ENCODE measurements around the gene EVI5. TPM values are rescaled to one million over a fixed set of nuclear protein-coding genes. Genes with fewer than 3 reads are reported as not detected.

The EVI5 gene
- polyA plus RNA-seq, 1 donor: 11.5 TPM

DNA sequence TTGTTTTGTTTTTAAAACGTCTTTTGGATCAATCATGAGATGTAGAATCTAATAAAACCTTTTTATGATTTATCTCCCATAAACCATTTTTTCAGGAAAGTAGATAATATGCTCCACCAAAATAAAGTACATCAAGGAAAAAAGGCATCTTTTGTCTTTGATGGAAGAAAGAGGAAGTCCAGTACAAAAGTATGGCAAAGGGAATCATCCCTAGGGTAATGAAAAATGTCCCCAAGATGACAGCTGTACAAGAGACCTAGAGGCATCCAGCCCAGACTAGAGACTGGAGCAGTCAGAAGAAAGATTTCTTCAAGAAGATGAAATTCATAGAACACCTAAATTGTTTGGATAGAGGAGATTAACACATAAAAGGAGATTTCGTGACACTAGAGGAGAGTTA, 265.9 kb downstream of the EVI5 start:
- no peak for DNase-seq (ENCODE audit: low read depth)

DNA sequence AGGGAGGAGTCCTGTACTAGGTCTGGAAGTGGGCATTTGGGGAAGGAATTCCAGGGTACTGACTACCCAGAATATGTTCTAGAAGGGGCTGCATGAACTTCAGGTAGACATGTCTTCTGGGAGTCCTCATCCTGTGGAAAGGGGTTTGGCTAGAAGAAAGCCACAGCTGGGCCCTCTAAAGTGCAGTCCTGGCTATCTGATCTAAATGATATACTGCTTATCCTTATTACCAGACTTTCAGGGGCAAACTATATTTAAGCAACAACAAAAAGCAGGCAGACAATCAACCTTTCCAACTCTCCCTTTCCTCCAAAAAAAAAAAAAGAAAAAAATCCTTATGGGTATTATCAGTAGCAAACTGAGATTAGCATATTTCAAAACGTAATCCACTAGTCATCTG, 268.3 kb downstream of the EVI5 start:
- DNase-seq (ENCODE audit: low read depth): no peak

DNA sequence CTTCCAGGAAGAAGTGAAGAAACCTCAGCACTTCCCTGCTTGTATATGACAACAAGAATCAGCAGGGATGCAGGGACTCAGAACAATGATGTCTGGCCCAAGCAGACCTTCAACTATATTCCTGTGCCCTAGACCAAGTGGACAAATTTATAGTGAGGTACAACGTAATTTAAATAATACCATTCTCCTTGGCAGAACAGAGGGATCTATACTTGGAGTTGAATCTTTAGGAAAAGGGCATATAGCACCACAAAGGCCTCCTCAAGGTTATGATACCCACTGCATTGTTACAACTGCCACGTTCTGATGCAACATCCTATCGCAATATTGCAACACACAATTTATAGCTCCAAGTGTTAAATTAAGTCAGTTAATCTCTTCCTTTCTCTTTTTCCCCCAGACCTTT, 269.1 kb downstream of the EVI5 start:
- DNase-seq (ENCODE audit: low read depth): no peak

DNA sequence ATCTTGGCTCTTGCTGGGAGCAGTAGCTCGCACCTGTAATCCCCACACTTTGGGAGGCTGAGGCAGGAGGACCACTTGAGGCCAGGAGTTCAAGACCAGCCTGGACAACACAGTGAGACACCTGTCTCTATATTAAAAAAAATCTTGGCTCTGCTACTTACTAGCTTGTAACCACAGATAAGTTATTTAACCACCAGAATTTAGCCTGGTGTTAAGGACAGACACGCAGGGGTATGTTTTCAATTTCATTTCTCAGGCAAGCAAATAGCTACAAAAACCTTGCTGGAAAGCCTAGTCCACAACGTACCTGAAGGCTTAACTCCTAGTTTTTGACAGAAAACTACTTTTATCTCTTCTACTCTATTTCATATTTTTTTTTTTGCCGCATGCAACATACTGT, 273.4 kb downstream of the EVI5 start:
- no peak for DNase-seq (ENCODE audit: low read depth)

DNA sequence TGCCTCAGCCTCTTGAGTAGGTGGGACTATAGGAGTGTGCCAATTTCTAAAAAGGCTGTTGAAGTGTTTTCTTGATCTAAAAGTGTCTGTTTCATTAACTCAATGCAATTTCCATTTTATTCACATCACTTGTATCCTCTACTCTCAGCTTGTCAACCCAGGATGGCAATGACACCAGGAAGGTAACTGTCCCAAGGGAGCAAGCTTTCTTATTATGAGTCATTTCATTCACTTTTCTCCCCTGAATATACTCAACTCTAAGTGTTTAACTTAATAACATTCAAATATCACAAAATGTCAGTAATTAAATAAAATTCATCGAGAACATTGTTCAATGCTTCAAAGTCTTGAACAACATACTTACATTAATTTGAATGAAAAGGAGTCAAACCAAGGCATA, 275.3 kb downstream of the EVI5 start:
- DNase-seq (ENCODE audit: low read depth): no peak

DNA sequence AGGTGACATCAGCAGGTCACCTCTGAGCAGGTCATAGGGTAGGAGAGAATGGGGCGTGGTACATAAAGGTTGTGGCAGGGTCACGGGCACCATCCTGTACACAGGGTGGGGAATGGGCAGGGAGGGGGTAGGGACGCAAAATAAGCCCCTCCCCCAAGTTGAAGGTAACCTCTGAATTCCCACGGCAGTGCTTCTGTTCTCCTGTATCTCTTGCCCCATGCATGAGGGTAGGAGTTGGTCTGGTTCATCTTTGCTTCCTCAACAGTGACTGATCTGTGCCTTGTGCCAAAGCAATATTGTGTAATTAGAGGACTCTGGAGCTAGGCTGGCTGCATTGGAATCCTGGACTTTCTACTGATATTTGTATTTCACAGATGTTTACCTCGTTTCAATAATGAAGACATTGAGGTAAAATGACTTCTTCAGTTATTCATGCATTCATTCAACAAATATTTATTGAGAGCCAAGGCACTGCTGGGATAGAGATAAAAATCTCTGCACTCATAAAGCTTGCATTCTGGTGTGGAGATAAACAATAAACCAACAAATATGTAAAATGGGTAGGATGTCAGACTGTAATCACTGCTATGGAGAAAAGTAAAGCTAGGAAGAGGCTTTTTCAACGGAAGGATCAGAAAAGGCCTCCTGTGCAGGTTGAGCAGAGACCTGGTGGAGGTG, 279.8 kb downstream of the EVI5 start:
- no peak for DNase-seq (ENCODE audit: low read depth)

- no peak for DNase-seq (ENCODE audit: low read depth)
These were observed 280.5 kb downstream of the EVI5 start for GRCh38 chr1:92504291-92505014.

- no peak for DNase-seq (ENCODE audit: low read depth)
These were observed 281.0 kb downstream of the EVI5 start for GRCh38 chr1:92503926-92504285.

DNA sequence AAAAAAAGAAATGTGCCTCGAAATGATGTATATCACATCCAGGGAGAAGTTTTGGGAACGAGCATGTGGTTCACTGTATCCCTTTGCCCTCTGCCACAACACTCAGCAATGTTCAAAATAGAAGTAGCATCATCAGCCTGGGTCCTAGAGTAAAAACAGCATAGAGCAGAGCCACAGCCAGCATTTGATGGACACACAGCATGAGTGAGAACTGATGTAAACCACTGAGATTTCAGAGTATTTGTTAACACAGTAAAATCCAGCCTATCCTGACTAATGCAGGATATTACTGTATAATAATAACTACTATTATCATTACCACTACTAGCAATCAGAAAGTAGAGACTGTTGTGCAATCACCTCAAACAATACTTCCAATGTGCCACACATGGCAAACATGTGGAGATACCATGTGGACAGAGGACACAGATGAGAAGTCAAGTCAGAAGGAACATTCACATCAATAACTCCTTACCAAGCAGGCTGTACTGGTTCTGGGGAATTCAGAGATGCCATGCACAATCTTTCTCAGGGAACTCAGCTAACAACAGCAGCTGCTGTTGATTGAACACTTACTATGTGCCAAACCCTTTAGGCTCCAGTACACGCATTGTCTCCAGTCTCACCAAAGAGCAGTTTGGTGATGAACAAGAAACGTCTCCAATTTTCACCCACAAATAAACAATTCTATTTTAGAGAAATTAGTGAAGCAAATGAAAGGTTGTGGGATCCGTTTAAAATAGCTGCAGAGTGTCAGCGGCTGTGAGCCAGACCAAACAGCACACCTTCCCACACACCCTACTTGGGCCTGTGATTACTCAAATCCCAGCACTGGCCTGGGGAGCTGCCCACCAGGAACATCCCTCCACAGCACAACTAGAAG, 281.6 kb downstream of the EVI5 start:
- DNase-seq (ENCODE audit: low read depth): no peak

- no peak for DNase-seq (ENCODE audit: low read depth)
These were observed 282.7 kb downstream of the EVI5 start for GRCh38 chr1:92502247-92502646.

DNA sequence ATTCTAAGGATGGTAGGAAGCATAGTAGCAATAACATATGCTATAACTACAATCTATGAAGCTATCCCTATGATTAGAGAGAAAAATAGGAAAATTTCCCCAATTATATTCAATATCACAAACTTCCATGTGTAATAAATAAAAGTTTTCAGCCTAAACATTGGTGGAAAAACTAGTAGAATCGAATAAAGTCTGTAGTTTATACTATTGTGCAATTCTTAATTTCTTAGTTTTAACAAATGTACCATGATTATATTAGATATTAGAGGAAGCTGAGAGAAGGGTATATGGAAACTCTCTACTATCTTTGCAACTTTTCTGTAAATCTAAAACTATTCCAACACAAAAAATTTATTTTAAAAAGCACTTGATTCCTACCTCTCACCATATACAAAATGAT, 284.4 kb downstream of the EVI5 start:
- no peak for DNase-seq (ENCODE audit: low read depth)

DNA sequence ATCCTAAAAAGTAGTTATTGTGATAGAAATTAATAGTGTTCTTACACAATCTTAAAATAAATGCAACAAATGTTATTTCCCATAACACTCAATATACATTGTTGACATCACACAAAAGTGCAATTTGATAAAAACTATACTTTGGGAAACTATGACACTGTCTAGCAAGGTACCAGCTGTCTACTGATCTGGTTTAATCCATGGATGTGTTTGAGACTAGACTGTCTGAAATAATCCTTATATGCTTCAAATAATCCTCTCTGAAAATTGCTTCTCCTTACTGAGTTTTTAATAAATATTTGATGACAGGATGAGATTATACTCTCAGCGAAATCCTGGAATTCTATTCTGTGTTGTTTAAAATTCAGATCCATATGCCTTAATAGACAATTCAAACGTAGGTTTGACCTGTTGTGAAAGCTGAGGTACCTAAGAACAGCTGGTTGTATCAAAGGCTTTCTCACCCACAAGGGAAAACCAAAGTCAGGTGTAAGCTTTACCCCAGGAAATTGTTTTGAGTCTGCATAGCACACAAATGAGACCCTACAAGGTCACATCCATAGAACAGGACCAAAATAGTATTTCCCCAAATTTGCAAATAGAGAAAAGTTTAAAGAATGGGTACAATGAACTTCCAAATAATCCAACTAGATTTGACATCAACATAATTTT, 289.4 kb downstream of the EVI5 start:
- DNase-seq (ENCODE audit: low read depth): no peak

DNA sequence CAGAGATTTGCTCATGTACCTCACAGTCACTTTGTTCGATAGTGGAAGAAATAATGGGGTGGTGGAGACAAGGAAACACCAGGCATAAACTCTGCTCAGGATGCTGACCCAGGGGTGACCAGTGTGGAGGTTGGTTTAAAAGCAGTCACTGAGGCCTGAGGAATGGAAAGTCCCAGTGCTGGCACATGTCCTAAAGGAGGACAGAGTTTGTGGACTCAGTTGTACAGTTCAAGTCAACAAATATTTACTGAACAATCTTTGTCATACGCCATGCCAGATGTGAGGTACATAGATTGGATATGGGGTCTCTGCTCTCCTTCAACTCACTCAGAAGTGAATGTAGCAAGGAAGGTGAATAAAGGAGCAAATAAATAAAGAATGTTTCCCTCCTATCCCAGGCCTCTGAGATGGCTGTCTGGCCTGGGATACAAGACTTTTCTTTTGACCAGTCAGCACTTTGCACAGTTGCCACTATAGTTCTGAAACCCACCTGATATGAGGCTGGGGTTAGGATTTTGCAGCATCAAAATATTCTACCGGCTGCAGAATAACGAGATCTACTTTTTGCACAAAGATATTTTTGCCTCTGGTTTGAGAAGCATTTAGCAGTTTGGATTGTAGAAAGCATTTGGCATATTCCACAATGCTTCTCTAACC, 290.3 kb downstream of the EVI5 start:
- no peak for DNase-seq (ENCODE audit: low read depth)

DNA sequence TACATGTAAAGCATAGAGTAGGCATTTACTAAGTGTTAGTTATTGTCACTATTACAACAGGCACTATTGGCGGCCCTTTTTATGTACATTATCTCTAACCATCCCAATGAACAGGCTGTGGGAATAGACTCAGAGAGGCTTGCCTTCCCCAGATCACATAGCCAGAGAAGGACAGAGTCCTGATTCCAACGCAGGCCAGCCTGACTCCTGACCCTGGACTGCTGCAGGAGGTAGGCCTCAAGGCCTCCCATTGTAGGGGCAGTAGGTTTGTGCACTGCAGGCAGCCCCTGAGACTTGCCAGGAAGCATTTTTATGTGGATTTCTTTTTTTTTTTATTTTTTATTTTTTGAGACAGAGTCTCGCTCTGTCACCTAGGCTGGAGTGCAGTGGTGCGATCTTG, 291.8 kb downstream of the EVI5 start:
- no peak for DNase-seq (ENCODE audit: low read depth)

DNA sequence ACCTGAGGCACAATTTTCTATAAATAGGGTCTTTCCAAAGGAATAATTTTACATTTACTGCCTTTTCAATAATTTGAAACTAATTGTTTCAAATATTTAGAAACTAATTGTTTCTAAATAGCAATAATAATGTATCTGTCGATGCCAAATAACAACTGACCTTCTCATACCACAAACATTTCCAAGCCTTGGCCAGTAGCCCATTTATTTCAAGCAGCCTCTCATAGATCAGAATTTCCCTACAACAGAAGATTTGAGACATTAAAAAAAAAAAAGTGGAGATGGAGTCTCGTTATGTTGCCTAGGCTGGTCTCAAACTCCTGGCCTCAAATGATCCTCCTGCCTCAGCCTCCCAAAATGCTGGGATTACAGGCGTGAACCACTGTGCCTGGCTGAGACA, 296.1 kb downstream of the EVI5 start:
- DNase-seq (ENCODE audit: low read depth): no peak

DNA sequence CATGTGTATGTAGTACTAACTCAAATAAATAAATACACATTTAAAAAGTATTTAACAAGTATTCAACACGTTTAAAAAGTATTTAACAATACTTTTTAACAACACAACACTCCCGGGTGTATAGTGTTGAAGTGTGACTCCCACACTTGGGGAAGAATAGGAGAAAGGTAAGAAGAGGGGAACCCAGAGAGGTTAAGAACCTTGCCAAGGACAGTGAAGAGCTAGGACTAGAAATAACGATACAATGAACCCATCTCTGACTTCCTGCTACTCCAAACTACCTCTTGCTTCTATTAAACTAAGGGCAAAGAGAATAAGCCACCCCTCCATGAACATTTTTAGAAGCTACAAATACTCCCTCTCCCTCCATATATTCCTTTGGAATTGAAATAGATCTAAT, 296.5 kb downstream of the EVI5 start:
- DNase-seq (ENCODE audit: low read depth): no peak

GRCh38 chr1:92487078-92487605, 297.8 kb downstream of the EVI5 start:
- DNase-seq (ENCODE audit: low read depth): no peak

GRCh38 chr1:92486251-92487077, 298.4 kb downstream of the EVI5 start, which contains the start of gene GFI1:
GFI1 (minus strand) TSS chr1:92486925; CDS start chr1:92483487, 3,438 bp downstream.
- DNase-seq (ENCODE audit: low read depth): no peak

GRCh38 chr1:92485381-92486250, 299.3 kb downstream of the EVI5 start:
- no peak for DNase-seq (ENCODE audit: low read depth)
